ENCODE measurements around the gene POU1F1.

DNA sequence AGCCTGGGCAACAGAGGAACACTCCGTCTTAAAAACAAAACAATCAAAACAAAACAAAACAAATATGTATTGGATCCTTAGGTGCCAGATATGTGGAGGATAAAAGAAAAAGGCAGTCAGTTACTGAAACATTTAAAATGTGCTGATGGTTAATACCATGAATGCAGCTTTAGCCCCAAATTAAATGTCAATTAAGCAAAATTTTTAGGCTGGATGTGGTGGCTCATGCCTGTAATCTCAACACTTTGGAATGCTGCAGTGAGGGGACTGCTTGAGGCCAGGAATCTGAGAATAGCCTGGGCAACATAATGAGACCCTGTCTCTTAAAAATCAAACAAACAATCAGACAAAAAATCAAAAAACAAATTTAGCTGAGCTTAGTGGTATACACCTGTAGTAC, 57.8 kb downstream of the POU1F1 start:
- no peak for TF ChIP-seq CTCF (conservative IDR thresholded peaks at IDR 0.05; ENCODE audit: low read depth, low read length)
- no peak for TF ChIP-seq POLR2A (IDR thresholded peaks at IDR 0.05; ENCODE audit: low read depth, low read length)
- TF ChIP-seq RAD21 (IDR thresholded peaks at IDR 0.05; ENCODE audit: low read length): no peak
- no peak for TF ChIP-seq SMC3 (IDR thresholded peaks at IDR 0.05; ENCODE audit: low read depth, low read length)
- no peak for TF ChIP-seq MAZ (IDR thresholded peaks at IDR 0.05; ENCODE audit: borderline replicate concordance, low read depth, low read length)
- no peak for TF ChIP-seq CEBPB (IDR thresholded peaks at IDR 0.05; ENCODE audit: low read depth, low read length)
- no peak for TF ChIP-seq CHD1 (IDR thresholded peaks at IDR 0.05; ENCODE audit: low read depth, low read length)
- TF ChIP-seq MXI1 (IDR thresholded peaks at IDR 0.05; ENCODE audit: borderline replicate concordance, low read depth, low read length): no peak
- no peak for TF ChIP-seq BHLHE40 (IDR thresholded peaks at IDR 0.05; ENCODE audit: low read depth, low read length)
- no peak for TF ChIP-seq NFE2L2 (IDR thresholded peaks at IDR 0.05; ENCODE audit: low read depth, low read length)
- no peak for TF ChIP-seq RFX5 (IDR thresholded peaks at IDR 0.05; ENCODE audit: low read depth, low read length)
- no peak for TF ChIP-seq RCOR1 (IDR thresholded peaks at IDR 0.05; ENCODE audit: insufficient replicate concordance, low read length)
- no peak for TF ChIP-seq FOS (IDR thresholded peaks at IDR 0.05; ENCODE audit: low read depth, low read length)
- TF ChIP-seq, protein P1, sequence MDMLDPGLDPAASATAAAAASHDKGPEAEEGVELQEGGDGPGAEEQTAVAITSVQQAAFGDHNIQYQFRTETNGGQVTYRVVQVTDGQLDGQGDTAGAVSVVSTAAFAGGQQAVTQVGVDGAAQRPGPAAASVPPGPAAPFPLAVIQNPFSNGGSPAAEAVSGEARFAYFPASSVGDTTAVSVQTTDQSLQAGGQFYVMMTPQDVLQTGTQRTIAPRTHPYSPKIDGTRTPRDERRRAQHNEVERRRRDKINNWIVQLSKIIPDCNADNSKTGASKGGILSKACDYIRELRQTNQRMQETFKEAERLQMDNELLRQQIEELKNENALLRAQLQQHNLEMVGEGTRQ (IDR thresholded peaks at IDR 0.05; ENCODE audit: low read depth, low read length): no peak

Measured in IMR-90 (cell line).